Inferior parietal cortex (tissue), 1 donor: Measurements from ENCODE around the gene CHST9.
"Not testable (repeated sequence)": the region's sequence is repeated elsewhere in the genome, so short reads cannot be mapped to it uniquely, and the experiment has no call there.

Source experiments
- DNase-seq: peaks from one replicate; pipeline ENCODE4 v3.0.0-alpha.2; 2016; ENCODE audit errors: extremely low spot score

The CHST9 gene

GRCh38 chr18:27185025-27185763 is at the start of gene CHST9:
Gene CHST9 (minus strand): TSS chr18:27185308. CDS start chr18:27142809, 42,499 bp downstream.
- DNase-seq, result no peak

- not testable (repeated sequence) for DNase-seq
These were observed 47.2 kb upstream of the CHST9 start for GRCh38 chr18:27232355-27232754.

- DNase-seq, result not testable (repeated sequence)
These were observed 46.6 kb upstream of the CHST9 start for GRCh38 chr18:27231671-27232070.

GRCh38 chr18:27231221-27231620 is 46.1 kb upstream of the CHST9 start:
- DNase-seq, result not testable (repeated sequence)

GRCh38 chr18:27227721-27228120 is 42.6 kb upstream of the CHST9 start:
- DNase-seq, result no peak

GRCh38 chr18:27226556-27227075 is 41.5 kb upstream of the CHST9 start:
- DNase-seq, result no peak

GRCh38 chr18:27225947-27226481 is 40.9 kb upstream of the CHST9 start:
- no peak for DNase-seq

GRCh38 chr18:27223526-27224291 is 38.6 kb upstream of the CHST9 start:
- DNase-seq, result no peak

- DNase-seq, result no peak
These were observed 29.7 kb upstream of the CHST9 start for GRCh38 chr18:27214831-27215230.

GRCh38 chr18:27213123-27213717 is 28.1 kb upstream of the CHST9 start:
- DNase-seq, result no peak

- DNase-seq, result no peak
These were observed 26.5 kb upstream of the CHST9 start for GRCh38 chr18:27211569-27211968.

- no peak for DNase-seq
These were observed 21.3 kb upstream of the CHST9 start for GRCh38 chr18:27206411-27206810.

GRCh38 chr18:27202741-27203140 is 17.6 kb upstream of the CHST9 start:
- no peak for DNase-seq

GRCh38 chr18:27198036-27198435 is 12.9 kb upstream of the CHST9 start:
- DNase-seq, result no peak

GRCh38 chr18:27188309-27188708 is 3.2 kb upstream of the CHST9 start:
- no peak for DNase-seq

GRCh38 chr18:27185897-27186296 is 789 bp upstream of the CHST9 start:
- no peak for DNase-seq

- DNase-seq, result no peak
These were observed 738 bp downstream of the CHST9 start for GRCh38 chr18:27184115-27185024.

GRCh38 chr18:27181726-27182125 is 3.4 kb downstream of the CHST9 start:
- no peak for DNase-seq

GRCh38 chr18:27178424-27178823 is 6.7 kb downstream of the CHST9 start:
- DNase-seq, result no peak

GRCh38 chr18:27175914-27176313 is 9.2 kb downstream of the CHST9 start:
- DNase-seq, result no peak

- no peak for DNase-seq
These were observed 9.9 kb downstream of the CHST9 start for GRCh38 chr18:27175245-27175644.
